Astrocyte of the cerebellum (primary cell): ENCODE data around the gene LCP2.

Source experiments
- DNase-seq: peaks from one replicate; pipeline ENCODE4 v3.0.0-alpha.2; 2011; ENCODE audit warnings: low read depth
- H3K4me3 ChIP-seq: 2 replicates; pipeline ENCODE4 v1.5.1; 2011; ENCODE audit warnings: mild to moderate bottlenecking, low read depth, low read length, moderate library complexity
- CTCF ChIP-seq: IDR thresholded peaks from 2 replicates; pipeline ENCODE4 v1.5.1; 2012; ENCODE audit warnings: low read length, low read depth, moderate library complexity, mild to moderate bottlenecking; ENCODE audit errors: missing control alignments
- in situ Hi-C: cut with HindIII; loops from 2 replicates; pipeline ENCODE4 v1.10.0; 2017; ENCODE audit warnings: low sequenced_read_pairs

Gene LCP2

GRCh38 chr5:170217831-170218230 is 79.7 kb downstream of the LCP2 start:
- no peak for DNase-seq
- in situ Hi-C loops: no loop called here
- TF ChIP-seq CTCF: no peak

GRCh38 chr5:170216257-170216864 is 81.2 kb downstream of the LCP2 start:
- in situ Hi-C loops: no loop called here
- no peak overlapping the region for H3K4me3 ChIP-seq
- peak; percentile 38 for DNase-seq
- peak; percentile 67 for TF ChIP-seq CTCF

More at GRCh38 chr5:170217831-170218230, 79.7 kb downstream of the LCP2 start:
- H3K4me3 ChIP-seq: no peak overlapping the region

GRCh38 chr5:170211575-170212334 is 85.8 kb downstream of the LCP2 start:
- H3K4me3 ChIP-seq: no peak overlapping the region
- in situ Hi-C loops: no loop called here
- DNase-seq: no peak
- TF ChIP-seq CTCF: no peak

GRCh38 chr5:170206958-170207357 is 90.6 kb downstream of the LCP2 start:
- no peak for TF ChIP-seq CTCF

GRCh38 chr5:170206216-170206615 is 91.4 kb downstream of the LCP2 start:
- H3K4me3 ChIP-seq: no peak overlapping the region
- DNase-seq: no peak
- in situ Hi-C loops: no loop called here
- TF ChIP-seq CTCF: no peak

More at GRCh38 chr5:170206958-170207357, 90.6 kb downstream of the LCP2 start:
- in situ Hi-C loops: no loop called here
- DNase-seq: no peak
- H3K4me3 ChIP-seq: no peak overlapping the region

GRCh38 chr5:170204202-170204601 is 93.4 kb downstream of the LCP2 start:
- no peak for TF ChIP-seq CTCF
- in situ Hi-C loops: no loop called here
- no peak overlapping the region for H3K4me3 ChIP-seq
- no peak for DNase-seq
